ENCODE data around the gene TMA7B.

Gene TMA7B

GRCh38 chr22:39932918-39933649 is 27.1 kb upstream of the TMA7B start:
- DNase-seq (ENCODE audit: low spot score), result peak; percentile 60

DNA sequence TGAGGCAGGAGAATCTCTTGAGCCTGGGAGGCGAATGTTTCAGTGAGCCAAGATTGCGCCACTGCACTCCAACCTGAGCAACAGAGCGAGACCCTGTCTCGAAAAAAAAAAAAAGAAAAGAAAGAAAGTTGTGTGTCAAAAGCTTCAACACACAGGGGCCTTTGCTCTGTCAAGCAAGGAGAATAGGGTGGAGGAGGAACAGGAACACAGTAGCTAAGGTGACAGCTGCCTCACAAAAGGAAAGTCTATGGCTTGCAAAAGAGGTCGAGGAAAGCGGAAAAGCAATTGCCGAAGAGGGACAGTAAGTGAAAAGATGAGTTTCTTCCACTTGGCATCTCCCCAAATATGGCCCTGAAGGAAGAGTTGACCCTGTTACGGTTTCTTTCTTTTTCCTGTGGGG is 26.5 kb upstream of the TMA7B start:
- DNase-seq (ENCODE audit: low spot score), result no peak

GRCh38 chr22:39935116-39935515 is 25.1 kb upstream of the TMA7B start:
- no peak for DNase-seq (ENCODE audit: low spot score)

DNA sequence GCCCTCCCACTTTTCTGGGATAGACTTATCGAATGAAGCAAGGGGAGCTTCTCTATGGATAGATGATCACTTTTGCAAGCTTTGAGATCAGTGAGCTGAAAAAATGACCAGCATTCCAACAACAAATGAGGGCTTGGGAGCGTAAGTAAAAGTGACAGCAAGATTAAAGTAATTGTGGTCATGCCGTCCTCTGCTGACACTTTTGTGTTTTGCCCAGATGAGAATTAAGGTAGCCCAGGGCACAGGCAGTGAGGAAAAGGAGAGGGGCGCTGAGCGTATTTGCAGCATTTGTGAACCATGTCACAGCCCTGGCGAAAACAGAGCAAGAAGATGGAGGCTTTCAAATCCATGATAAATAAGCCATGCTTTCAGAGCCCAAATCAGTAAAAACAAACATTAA is 24.6 kb upstream of the TMA7B start:
- DNase-seq (ENCODE audit: low spot score), result no peak

- no peak for DNase-seq (ENCODE audit: low spot score)
These were observed 23.6 kb upstream of the TMA7B start for GRCh38 chr22:39936523-39937145.

DNA sequence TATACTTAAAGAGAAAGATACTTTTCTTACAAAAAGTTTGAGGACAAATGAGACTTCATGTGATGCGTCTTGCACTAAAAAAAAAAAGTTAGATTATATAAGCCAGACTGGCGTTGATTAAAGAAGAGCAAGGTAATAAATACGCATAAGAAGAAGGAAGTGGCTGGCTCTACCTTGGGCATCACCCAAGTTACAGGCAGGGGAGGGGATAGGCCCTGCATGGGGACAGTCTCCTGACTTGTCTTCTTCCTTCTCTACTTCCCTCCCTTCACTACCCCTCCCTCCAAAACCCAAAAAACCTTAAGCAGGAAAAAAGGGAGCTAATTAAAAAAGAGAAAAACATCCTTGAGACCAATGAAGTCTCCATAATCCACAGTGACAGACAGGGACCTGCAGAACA is 22.3 kb upstream of the TMA7B start:
- no peak for DNase-seq (ENCODE audit: low spot score)

DNA sequence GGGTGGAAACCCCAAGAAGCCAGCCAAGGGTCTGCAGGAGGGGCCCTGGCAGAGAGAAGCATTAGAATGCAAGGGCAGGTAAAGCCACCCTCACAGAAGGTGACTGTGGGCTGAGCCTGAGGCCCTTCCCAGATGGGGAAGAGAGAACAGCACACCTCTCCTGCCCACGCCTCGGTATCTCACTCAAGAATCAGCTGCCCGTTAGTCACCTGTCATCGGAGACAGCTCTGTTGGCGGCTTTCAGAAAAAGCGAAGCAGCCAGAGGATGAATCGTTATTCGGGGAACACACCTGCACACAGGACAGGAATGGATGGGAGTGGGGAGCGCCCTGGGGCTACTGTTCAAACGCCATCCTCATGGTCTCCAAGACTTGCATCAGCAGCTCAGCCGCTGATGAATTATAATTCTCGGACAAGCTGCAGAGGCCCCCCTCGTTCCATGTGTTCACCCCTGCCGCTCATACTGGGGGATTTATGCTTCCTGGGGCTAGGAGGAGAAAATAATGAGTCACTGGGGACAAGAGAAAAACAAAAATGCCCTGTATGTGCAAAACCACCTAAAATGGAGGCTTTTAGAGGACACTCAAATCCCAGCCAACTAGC is 21.6 kb upstream of the TMA7B start:
- DNase-seq (ENCODE audit: low spot score), result peak; percentile 56

DNA sequence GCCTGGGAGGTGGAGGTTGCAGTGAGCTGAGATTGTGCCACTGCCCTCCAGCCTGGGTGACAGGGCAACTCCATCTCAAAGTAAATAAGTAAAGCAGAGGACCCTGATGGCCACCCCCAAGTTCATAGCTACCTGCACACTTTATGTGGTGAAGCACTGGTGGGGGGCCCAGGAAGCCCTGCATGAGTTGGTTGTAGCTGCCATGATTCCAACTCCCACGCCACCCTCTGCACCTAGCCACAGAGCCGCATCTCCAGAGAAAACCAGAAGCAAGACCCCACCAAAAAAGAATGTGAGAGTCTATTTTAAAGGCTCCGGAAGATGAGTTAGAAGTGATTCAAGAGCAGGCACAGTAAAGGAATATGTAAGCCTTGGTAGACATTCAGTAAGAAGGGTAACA is 20.4 kb upstream of the TMA7B start:
- DNase-seq (ENCODE audit: low spot score), result no peak

- DNase-seq (ENCODE audit: low spot score), result peak; percentile 75
These were observed 19.4 kb upstream of the TMA7B start for GRCh38 chr22:39940757-39941305.

- DNase-seq (ENCODE audit: low spot score), result no peak
These were observed 18.6 kb upstream of the TMA7B start for GRCh38 chr22:39941601-39942000.

GRCh38 chr22:39942439-39943230 is 17.6 kb upstream of the TMA7B start:
- no peak for DNase-seq (ENCODE audit: low spot score)

- DNase-seq (ENCODE audit: low spot score), result no peak
These were observed 16.9 kb upstream of the TMA7B start for GRCh38 chr22:39943337-39943736.

GRCh38 chr22:39943953-39944872 is 16.0 kb upstream of the TMA7B start:
- DNase-seq (ENCODE audit: low spot score), result no peak

DNA sequence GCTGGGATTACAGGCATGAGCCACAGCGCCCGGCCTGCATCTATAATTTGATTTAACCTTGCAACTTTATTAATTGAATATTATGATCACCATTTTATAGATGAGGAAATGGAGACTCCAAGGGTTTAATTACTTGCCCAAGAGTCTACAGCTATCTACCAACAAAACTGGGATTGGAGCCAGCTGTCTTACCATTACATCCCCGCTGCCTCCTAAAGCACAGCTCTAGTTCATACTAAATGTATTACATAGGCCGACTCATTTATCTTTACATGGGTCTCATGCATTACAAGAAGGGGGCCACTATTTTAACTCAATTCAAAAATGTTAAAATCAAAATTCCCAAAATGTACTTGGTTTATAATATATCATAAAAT is 14.1 kb upstream of the TMA7B start:
- DNase-seq (ENCODE audit: low spot score), result no peak

GRCh38 chr22:39946503-39947219 is 13.5 kb upstream of the TMA7B start:
- no peak for DNase-seq (ENCODE audit: low spot score)

GRCh38 chr22:39947220-39948216 is 12.7 kb upstream of the TMA7B start:
- no peak for DNase-seq (ENCODE audit: low spot score)

- no peak for DNase-seq (ENCODE audit: low spot score)
These were observed 10.0 kb upstream of the TMA7B start for GRCh38 chr22:39949964-39950737.

- DNase-seq (ENCODE audit: low spot score), result peak; percentile 42
These were observed 8.4 kb upstream of the TMA7B start for GRCh38 chr22:39951603-39952293.

Data from CD4-positive, alpha-beta T cell treated with Interleukin-2 at 100 ng/mL for 4 hours (primary cell).